NK-92 treated with Interleukin-12 subunit alpha and Interleukin-12 subunit beta, amount 100 ng/mL, for 24 hours (cell line): ENCODE results near the gene CTCF.
A peak's percentile ranks its signal among the peaks of the same experiment; 100 is the strongest.

Source experiments
- DNase-seq: peaks from one replicate; lab custom pipeline; 2025; lab: John Stamatoyannopoulos, UW

CTCF gene

DNA sequence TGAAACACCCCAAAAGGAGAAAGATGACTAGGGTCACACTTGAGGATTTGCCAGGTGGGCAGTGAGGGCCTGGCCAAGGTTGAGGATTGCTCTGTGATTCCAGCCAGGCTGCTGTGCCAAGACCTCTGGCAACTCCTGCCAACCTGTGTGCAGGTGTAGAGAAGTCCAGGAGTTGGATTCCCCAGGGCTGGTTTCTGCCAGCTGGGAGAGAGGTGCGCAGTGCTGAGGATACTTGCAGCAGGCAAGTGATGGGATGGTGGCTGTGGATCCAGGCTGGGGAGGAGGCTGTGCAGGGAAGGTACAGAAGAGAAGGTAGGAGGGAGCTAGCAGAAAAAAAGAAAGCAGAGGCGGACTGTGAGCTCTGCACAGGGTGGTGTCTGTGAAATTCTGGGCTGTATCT lies 27.1 kb upstream of the CTCF start:
- DNase-seq, result no peak

DNA sequence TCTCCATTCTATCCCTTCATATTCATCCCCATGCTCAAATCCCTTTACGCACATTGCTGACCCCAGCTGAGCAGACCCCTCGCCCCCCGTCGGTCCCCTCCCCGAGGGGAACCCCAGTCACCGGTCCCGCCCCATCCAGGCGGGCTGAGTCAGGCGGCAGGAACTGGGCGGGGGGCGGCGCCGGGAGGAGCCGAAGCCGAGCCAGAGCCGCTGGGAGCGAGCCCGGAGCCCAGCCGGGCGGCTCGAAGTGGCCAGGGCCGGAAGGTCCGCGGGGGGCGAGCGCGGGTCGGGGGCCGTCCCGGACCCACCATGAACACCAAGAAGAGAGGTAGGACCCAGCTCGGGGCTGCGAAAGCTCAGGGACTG lies 25.1 kb upstream of the CTCF start:
- DNase-seq, result no peak

DNA sequence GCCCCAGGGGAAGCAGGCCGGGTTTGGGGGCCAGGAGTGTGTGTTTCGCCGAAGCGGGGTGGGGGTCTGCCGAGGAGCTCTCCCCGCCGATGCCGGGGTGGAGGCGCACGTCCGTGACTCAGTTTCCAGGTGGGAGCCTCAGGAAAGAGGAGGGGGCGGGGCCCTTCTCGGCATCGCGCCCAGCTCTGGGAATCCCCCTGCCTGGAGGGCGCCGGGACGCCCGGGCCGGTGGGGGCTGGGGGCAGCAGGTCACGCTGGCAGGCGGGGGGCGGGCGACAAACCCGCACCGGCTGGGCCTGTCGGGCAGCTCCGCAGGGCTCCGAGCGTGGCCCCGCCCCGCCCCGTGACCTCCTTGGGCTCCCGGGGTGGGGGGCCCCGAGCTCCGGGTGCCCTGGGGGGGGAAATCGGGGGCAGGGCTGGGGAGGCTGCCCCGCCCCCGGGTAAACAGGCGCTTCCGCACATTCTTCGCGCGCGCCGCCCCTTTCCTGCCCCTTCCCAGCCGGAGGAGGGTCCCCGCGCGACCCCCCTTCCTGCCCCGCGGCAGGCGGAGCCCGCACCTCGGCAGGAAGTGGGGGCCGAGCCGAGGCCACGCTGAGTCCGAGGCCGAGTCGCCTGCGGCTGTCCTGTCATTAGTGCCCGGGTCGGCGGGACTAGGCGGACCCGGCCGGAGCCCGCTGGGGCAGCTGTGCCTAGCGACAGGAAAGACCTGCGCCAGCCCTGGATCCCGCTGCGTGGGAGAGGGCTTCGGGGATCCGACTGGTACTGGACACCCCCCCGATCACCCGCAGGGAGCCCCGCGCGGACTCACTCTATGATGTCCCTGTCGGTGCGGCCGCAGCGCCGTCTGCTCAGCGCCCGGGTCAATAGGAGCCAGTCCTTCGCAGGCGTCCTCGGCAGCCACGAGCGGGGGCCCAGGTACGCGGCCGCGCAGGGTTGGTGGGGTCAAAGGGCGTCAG lies 24.4 kb upstream of the CTCF start:
- DNase-seq, result no peak

DNA sequence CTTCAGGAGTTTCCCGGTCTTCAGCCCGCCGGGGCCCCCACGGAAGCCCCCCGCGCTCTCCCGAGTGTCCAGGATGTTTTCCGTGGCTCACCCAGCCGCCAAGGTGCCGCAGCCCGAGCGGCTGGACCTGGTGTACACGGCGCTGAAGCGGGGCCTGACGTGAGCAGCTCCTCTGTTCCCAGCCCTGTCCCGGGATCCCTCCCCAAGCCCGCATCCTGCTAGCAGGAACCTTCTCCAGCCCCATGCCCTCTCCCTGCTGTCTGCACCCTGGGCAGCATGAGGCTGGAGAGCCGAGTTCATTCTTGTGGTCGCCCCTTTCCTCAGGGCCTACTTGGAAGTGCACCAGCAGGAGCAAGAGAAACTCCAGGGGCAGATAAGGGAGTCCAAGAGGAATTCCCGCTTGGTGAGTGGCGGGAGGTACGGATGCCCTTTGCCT lies 23.6 kb upstream of the CTCF start:
- no peak for DNase-seq

DNA sequence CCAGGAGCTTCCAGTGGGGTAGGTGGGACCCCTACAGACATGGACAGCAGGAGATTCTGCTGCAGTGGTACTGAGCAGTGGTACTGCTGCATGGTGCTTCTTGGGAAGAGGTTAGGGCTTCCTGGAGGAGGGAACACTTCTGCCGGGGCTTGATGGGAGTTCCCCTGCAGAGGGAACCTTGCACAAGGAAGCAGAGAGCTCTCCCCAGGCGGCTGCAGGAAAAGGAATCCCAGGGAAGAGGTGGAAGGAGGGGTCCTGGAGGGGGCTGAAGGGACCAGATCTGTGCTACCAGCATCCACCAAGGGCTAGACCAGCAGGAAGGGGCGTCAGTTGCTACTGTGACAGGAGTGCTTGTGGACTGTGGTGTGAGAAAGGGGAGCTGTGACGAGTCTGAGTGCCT lies 23.1 kb upstream of the CTCF start:
- DNase-seq, result no peak

DNA sequence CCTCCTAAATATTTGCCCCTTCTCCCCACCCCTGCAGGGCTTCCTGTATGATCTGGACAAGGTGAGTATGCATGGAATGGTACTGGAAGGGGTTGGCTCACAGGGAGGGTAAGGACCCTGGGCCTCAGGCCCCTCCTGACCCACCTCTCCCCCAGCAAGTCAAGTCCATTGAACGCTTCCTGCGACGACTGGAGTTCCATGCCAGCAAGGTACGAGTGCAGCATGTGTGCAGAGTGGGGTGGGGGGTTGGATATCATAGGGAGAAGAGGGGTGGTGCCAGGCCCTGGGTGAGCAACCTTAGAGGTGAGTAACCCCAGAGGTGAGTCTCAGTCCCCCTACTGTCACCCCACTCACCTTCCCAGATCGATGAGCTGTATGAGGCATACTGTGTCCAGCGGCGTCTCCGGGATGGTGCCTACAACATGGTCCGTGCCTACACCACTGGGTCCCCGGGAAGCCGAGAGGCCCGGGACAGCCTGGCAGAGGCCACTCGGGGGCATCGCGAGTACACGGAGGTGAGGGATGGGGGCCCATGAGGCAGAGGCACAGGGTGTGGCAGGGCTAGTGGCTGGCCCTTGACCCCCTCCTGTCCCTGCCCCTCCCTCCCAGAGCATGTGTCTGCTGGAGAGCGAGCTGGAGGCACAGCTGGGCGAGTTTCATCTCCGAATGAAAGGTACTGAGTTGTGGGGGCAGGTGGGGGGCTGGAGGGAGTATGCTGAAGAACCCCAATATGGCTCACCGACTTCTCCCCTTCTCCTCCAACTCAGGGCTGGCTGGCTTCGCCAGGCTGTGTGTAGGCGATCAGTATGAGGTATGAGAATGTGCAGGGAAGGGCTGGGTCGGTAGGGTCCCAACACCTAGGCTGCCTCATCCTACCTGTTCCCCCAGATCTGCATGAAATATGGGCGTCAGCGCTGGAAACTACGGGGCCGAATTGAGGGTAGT lies 22.4 kb upstream of the CTCF start:
- no peak for DNase-seq

DNA sequence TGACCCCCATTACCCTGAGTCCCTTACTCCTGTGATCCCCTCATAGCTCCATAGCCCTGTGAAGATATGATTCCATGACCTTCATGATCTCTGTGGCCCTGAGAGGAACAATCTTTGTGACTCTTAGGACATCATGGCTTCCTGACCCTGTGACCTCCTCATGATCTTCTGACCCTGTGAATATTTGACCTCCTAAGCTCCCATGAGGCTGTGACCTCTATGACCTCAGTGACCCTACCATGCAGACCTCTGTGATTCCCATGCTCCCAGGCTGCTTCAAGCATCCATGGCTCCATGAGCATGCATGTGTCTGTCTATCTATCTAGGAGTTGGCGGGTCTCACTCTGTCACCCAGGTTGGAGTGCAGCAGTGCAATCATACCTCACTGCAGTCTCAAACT lies 21.6 kb upstream of the CTCF start:
- no peak for DNase-seq

DNA sequence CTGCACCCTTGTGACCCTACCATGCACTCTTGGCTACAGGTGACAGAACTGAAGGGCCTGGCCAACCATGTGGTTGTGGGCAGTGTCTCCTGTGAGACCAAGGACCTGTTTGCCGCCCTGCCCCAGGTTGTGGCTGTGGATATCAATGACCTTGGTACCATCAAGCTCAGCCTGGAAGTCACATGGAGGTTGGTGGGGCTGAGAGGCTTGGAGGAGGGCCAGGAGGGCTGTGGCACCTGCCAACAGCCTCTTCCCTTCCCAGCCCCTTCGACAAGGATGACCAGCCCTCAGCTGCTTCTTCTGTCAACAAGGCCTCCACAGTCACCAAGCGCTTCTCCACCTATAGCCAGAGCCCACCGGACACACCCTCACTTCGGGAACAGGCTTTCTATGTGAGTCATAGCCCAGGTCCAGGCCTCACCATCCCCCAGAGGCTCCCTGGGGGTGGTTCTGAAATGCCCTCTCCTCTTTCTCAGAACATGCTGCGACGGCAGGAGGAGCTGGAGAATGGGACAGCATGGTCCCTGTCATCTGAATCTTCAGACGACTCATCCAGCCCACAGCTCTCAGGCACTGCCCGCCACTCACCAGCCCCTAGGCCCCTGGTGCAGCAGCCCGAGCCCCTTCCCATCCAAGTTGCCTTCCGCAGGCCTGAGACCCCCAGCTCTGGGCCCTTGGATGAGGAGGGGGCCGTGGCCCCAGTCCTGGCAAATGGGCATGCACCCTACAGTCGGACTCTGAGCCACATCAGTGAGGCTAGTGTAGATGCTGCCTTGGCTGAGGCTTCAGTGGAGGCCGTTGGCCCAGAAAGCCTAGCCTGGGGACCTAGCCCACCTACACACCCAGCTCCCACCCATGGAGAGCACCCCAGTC lies 20.7 kb upstream of the CTCF start:
- DNase-seq, result no peak

DNA sequence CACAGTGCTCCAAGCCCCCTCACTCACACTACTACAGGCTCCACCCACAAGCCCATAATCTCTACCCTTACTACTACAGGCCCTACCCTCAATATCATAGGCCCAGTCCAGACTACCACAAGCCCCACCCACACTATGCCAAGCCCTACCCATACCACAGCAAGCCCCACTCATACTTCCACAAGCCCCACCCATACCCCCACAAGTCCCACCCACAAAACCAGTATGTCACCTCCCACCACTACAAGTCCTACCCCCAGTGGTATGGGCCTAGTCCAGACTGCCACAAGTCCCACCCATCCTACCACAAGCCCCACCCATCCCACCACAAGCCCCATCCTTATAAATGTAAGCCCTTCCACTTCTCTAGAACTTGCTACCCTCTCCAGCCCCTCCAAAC lies 19.9 kb upstream of the CTCF start:
- DNase-seq, result peak; percentile 23

DNA sequence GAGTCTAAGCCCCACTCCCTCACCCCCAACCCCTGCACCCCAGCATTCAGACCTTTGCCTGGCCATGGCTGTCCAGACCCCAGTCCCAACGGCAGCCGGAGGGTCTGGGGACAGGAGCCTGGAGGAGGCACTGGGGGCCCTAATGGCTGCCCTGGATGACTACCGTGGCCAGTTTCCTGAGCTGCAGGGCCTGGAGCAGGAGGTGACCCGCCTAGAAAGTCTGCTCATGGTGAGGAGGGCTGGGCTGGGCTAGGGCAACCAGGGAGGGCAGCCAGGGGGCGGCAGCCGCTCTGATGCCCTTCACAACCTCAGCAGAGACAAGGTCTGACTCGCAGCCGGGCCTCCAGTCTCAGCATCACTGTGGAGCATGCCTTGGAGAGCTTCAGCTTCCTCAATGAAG lies 19.3 kb upstream of the CTCF start:
- DNase-seq, result no peak

DNA sequence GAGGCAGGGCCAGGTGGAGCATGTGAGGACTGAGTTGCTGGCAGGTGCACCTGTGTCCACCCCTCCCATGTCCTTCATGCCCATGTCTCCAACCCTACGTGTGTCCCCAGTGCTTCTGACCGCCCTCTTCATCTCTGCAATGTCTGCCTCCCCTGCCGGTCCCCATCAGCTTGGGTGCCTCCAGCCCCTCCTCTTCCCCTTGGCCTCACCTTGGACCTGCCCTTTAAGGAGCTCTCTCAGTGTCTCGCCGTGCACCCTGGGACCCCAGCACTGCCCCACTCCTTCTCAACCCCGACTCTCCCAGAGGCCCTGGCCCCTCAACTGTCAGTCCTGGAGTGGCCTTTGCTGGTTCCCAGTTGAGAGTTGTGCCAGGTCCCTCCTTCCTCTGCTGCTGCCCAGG lies 18.7 kb upstream of the CTCF start:
- no peak for DNase-seq

DNA sequence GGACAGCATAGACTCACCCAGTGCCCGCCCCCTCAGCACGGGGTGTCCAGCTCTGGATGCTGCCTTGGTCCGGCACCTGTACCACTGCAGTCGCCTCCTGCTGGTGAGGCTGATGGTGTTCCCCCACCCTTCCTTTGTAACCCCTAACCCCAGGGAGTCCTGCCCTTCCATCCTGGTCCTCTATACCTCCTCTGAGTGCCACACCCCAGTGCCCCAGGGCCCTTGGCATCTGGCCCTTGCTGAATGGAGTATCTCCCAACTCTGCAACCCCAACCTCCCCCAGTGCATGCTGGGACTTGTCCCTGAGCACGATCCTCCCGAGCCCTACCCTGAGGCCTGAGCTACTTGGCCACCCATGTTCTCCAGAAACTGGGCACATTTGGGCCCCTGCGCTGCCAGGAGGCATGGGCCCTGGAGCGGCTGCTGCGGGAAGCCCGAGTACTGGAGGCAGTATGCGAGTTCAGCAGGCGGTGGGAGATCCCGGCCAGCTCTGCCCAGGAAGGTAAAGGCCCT lies 17.9 kb upstream of the CTCF start:
- no peak for DNase-seq

DNA sequence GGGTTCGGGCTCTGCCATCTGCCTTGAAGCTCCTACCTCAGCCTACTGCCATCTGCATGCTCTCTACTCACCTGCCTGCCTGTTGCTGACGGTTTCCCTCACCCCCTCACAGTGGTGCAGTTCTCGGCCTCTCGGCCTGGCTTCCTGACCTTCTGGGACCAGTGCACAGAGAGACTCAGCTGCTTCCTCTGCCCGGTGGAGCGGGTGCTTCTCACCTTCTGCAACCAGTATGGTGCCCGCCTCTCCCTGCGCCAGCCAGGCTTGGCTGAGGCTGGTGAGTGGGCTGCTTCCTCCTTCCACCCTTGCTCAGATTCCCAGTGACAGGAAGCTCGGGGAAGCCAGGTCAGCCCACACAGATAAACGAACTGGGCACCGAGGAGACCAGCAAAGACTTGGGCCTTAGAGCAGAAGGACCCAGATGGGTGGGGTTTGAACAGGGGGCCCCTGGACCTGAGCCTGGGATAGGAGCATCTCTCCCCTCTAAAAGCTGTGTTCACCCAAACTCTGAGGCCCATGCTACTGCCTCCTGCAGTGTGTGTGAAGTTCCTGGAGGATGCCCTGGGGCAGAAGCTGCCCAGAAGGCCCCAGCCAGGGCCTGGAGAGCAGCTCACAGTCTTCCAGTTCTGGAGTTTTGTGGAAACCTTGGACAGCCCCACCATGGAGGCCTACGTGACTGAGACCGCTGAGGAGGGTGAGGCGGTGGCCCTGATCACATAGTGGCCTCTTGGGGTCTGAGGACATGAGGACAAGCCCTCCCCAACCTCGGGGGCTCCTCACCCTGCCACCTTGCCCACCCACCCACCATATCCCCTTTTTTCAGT lies 17.3 kb upstream of the CTCF start:
- no peak for DNase-seq

DNA sequence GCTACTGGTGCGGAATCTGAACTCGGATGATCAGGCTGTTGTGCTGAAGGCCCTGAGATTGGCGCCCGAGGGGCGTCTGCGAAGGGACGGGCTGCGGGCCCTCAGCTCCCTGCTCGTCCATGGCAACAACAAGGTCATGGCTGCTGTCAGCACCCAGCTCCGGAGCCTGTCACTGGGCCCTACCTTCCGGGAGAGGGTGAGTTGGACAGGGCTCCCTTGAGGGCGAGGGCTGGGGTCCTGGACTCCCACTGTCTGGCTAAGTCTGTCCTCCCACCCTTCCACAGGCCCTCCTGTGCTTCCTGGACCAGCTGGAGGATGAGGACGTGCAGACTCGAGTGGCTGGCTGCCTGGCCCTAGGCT lies 16.7 kb upstream of the CTCF start:
- no peak for DNase-seq

DNA sequence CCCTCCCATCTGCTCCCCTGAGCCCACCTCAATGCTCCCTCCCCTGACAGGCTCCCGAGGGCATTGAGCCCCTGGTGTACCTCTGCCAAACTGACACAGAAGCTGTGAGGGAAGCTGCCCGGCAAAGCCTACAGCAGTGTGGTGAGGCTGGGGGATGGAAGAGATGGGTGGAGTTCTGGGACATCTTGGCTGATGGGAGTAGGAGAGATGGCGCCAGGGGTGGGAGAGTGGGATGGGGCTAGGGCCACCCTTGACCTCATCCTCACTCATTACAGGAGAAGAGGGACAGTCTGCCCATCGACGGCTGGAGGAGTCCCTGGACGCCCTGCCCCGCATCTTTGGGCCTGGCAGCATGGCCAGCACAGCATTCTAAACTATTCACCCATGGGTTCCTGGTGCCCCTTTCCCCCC lies 16.2 kb upstream of the CTCF start:
- DNase-seq, result no peak

DNA sequence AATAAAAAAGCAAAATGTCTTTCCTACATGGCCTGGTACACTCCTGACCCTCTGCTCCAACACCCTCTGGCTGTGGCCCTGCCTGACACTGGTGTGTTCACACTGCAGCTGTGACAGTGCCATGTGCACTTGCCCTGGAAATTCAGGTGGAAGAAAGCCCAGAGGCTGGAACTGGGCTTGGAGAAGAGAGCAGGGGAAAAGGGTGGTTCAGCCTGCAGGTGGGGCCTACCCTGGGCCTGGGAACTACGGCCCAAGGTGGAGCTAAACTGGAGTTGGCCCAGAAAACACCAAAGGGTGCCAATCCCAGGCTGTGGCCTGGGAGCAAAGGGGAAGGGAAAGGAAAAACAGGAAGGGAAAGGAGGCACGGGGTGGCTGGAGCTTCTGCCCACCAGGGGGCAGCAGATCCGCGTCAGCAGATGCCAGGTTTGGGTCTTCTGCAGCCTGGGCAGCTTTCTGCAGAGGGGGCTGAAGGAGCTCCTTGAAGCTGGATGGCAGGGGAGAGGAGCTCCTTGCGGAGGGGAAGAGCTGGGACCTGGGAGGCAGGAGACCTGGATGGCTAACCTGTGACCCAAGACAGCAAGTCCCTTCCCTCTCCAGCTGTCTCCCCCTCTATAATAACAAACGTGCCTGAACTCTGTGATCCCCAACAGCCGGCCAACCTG lies 15.4 kb upstream of the CTCF start:
- peak; percentile 50 for DNase-seq

DNA sequence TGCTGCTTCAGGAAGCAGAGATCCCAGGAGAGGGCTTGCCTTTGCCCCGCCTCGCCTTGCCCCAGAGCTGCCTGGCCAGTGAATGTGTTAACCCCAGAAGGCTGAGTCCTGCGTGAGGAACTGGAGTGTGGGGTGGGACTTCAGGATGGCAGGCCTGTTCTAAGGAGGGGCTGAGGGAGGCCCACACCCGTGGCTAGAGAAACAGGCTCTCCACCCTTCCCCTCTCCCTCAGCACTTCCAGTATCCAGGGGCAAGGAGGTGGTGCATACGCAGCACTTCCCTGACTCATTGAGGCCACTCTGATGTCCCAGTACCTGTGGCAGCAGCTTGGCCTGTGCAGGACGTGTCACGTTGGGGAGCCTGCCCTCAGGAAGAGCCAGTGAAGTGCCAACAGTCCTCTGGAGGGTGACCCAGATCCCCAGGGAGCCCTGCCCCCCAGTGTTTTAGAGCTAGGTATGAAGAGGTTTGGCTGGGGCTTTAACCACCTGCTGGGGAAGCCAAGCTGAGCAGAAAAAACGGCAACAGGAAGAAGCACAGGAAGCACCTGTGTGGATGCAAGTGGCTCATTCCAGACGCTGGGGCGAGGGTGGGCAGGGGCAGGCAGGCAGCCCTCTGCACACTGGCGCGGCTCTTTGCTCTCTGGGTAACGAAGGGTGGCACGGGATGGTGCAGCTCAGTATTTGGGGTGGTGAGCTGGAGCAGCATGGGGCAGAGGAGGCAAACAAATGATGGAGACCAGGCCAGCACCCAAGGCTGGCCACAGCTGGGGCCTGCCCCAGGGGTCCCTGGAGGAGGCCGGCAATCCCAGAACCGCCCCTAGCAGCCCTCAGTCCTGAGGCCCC lies 14.7 kb upstream of the CTCF start:
- DNase-seq, result no peak

DNA sequence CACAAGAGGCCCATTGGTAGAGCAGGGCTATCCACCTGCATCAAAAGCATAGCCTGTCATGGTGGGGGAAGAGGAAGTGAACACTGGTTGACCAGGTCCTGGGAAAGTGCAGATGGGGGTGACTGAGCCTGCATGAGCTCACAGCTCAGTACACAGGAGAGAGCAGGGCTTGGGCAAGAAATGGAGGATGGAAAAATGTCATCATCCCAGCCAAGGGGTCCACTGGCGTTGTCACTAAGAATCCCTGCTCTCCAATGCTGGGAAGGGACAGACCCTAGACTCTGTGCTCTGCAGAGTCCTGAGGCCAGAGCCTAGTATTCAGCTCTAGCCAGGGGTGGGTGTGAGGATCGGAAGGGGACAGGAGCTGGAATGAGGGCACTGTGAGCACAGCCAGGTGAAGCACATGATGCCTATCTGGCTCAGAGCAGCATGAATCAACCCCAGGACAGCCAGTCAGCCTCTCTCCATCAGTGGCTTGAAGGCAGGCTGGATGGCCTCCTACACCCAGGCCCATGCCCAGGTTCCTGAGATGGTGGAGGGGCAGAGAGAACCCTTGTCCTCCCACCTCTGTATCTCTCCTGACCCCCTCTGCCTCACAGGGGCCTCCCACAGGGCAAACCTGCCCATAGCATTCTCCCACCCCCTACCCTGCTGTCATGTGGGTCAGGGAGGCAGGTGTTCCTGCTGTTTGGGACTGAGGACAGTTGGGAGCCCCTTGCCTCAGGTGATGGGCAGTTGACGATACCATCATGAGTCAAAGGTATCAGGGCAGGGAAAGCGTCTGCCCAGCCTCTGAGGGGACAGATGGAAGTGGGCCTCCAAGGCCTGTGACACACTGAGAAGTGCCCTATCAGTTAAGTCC lies 13.8 kb upstream of the CTCF start:
- no peak for DNase-seq

DNA sequence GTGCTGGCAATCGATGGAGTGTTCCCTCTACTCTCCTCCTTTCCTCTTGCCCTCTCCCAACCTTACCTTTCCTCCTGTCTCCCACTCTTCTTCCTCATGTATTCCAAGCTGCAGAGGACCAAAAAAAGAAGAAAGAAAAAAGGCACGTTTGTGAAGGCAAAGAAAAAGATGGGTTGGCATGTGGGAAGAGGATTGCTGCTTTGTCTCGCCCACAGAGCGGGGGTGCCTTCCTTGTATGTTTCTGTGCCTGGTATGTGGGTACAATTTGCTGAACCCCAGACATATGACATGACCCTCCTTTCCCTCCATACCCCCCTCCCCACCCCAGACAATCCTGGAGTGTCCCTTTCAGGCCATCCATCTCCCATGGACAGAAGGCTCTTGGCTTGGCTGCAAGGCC lies 13.1 kb upstream of the CTCF start:
- no peak for DNase-seq
